ENCODE data around the gene NAA25. TPM values are rescaled to one million over a fixed set of nuclear protein-coding genes. Genes with fewer than 3 reads are reported as not detected.
"Not testable (repeated sequence)": the region's sequence is repeated elsewhere in the genome, so short reads cannot be mapped to it uniquely, and the experiment has no call there.

The NAA25 gene
- total and polyA plus RNA-seq, 2 donors (not counting 3 experiments of a cell fraction or from before 2014, with no cell fraction given) = 5.3 to 25.5 TPM

- ChIA-PET CTCF (no interaction called here), POLR2A (interaction anchor here (0.6 kb wide), 1 partner anchor 350 kb away, joined by 3 read pairs; no protein-coding TSS in a partner anchor)
- peaks cover 17% of the 10 kb centered on the region for H3K79me2 ChIP-seq (ENCODE audit: control insufficient read depth, insufficient read depth, low read length)
- BruUV-seq (replicated peaks) = no TSS peak
- H3K27me3 ChIP-seq (ENCODE audit: control insufficient read depth in 2 of 2, insufficient read depth in 2 of 2, low read length in 2 of 2) = no peaks in the 10 kb centered on the region
- intact Hi-C loops (cut with micrococcal nuclease) (loop anchor here (5.0 to 10.0 kb wide), 4 partner anchors 97 to 374 kb away; partner anchors contain the start of genes ACAD10, BRAP, HECTD4 and MAPKAPK5), dilution Hi-C loops (cut with MboI; ENCODE audit: extremely low pct_ligation_motif_present, low sequenced_read_pairs) (no loop called here)
- H3K9ac ChIP-seq (replicated peaks; ENCODE audit: extremely low read depth, insufficient read depth, low read length) = no peak overlapping the region
- no peaks in the 10 kb centered on the region for H3K9me1 ChIP-seq (replicated peaks; ENCODE audit: control insufficient read depth, extremely low read depth, insufficient read depth, low read length)
- no peaks in the 10 kb centered on the region for H4K20me1 ChIP-seq (replicated peaks; ENCODE audit: control insufficient read depth, extremely low read depth, insufficient read depth, low read length)
- no peak for TF ChIP-seq MAX (IDR thresholded peaks at IDR 0.05; ENCODE audit: insufficient read depth, insufficient read length)
- no peak for TF ChIP-seq FOS (IDR thresholded peaks at IDR 0.05; ENCODE audit: borderline replicate concordance, insufficient read depth, low read length)
- no peak for TF ChIP-seq CTCF (IDR thresholded peaks at IDR 0.05; ENCODE audit: extremely low read depth in 1 of 2, insufficient read depth in 1 of 2, low read depth in 1 of 2, low read length in 2 of 2)
- no peak for TF ChIP-seq MYC (IDR thresholded peaks at IDR 0.05; ENCODE audit: low read depth, low read length)
- TF ChIP-seq GATA2 (IDR thresholded peaks at IDR 0.05; ENCODE audit: insufficient read depth, insufficient read length, low read depth, low read length) = no peak
- no peak for TF ChIP-seq POLR2A (IDR thresholded peaks at IDR 0.05; ENCODE audit: low read depth, low read length)
- TF ChIP-seq EZH2 (IDR thresholded peaks at IDR 0.05; ENCODE audit: borderline replicate concordance, low read depth, low read length, severe bottlenecking) = no peak
- no peak for TF ChIP-seq POLR2AphosphoS5 (IDR thresholded peaks at IDR 0.05; ENCODE audit: insufficient read depth, low read depth, low read length)
- H3K27ac ChIP-seq (ENCODE audit: insufficient read depth, low read depth, low read length) = no peak overlapping the region
- H2AFZ ChIP-seq (ENCODE audit: low read depth, low read length) = no peak overlapping the region
- DNase-seq (ENCODE audit: low read depth, low spot score) (no peak), FAIRE-seq (no peak)
- peaks cover 26% of the 10 kb centered on the region for H3K4me1 ChIP-seq (ENCODE audit: control insufficient read depth, extremely low read depth, insufficient read depth, low read length)
- H3K9me3 ChIP-seq (replicated peaks; ENCODE audit: control insufficient read depth, insufficient read depth, low read length) = no peaks in the 10 kb centered on the region
- no peak overlapping the region for H3K4me2 ChIP-seq (ENCODE audit: insufficient read depth, low read length)
- H3K4me3 ChIP-seq (replicated peaks in 1 of 3; ENCODE audit: insufficient read depth in 1 of 3, low read depth in 1 of 3, low read length in 3 of 3) = no peak overlapping the region
- no peaks in the 10 kb centered on the region for H3K36me3 ChIP-seq (ENCODE audit: control insufficient read depth in 2 of 2, extremely low read depth in 1 of 2, insufficient read depth in 2 of 2, low read length in 2 of 2)
These were observed 97.9 kb downstream of the NAA25 start for GRCh38 chr12:112010415-112011344.

GRCh38 chr12:112009596-112009995 lies 99.0 kb downstream of the NAA25 start:
- peaks cover 25% of the 10 kb centered on the region for H3K4me1 ChIP-seq (ENCODE audit: control insufficient read depth, extremely low read depth, insufficient read depth, low read length)
- H2AFZ ChIP-seq (ENCODE audit: low read depth, low read length); BruUV-seq (replicated peaks); H3K36me3 ChIP-seq (ENCODE audit: control insufficient read depth in 2 of 2, extremely low read depth in 1 of 2, insufficient read depth in 2 of 2, low read length in 2 of 2); FAIRE-seq; H3K9me1 ChIP-seq (replicated peaks; ENCODE audit: control insufficient read depth, extremely low read depth, insufficient read depth, low read length); H3K9me3 ChIP-seq (replicated peaks; ENCODE audit: control insufficient read depth, insufficient read depth, low read length); dilution Hi-C loops (cut with MboI; ENCODE audit: extremely low pct_ligation_motif_present, low sequenced_read_pairs); H3K27ac ChIP-seq (ENCODE audit: insufficient read depth, low read depth, low read length); H3K4me3 ChIP-seq (replicated peaks in 1 of 3; ENCODE audit: insufficient read depth in 1 of 3, low read depth in 1 of 3, low read length in 3 of 3); DNase-seq (ENCODE audit: low read depth, low spot score); H3K4me2 ChIP-seq (ENCODE audit: insufficient read depth, low read length); intact Hi-C loops (cut with micrococcal nuclease); H4K20me1 ChIP-seq (replicated peaks; ENCODE audit: control insufficient read depth, extremely low read depth, insufficient read depth, low read length); H3K27me3 ChIP-seq (ENCODE audit: control insufficient read depth in 2 of 2, insufficient read depth in 2 of 2, low read length in 2 of 2); H3K9ac ChIP-seq (replicated peaks; ENCODE audit: extremely low read depth, insufficient read depth, low read length): not testable (repeated sequence)
- CTCF ChIA-PET = interaction anchor here (1.4 kb wide), 1 partner anchor 65 kb away, joined by 4 read pairs; no protein-coding TSS in a partner anchor
- H3K79me2 ChIP-seq (ENCODE audit: control insufficient read depth, insufficient read depth, low read length) = peaks cover 10% of the 10 kb centered on the region
- POLR2A ChIA-PET = interaction anchor here (0.6 kb wide), 1 partner anchor 349 kb away, joined by 3 read pairs; no protein-coding TSS in a partner anchor

All from endothelial cell of umbilical vein (primary cell).